ENCODE data around the gene MAS1L.

MAS1L gene

GRCh38 chr6:29495571-29495970 lies 7.8 kb upstream of the MAS1L start:
- DNase-seq (ENCODE audit: low read depth): no peak
- TF ChIP-seq CTCF (conservative IDR thresholded peaks at IDR 0.05; ENCODE audit: low read length): no peak
- H3K4me3 ChIP-seq (ENCODE audit: low read length): no peak overlapping the region

DNA sequence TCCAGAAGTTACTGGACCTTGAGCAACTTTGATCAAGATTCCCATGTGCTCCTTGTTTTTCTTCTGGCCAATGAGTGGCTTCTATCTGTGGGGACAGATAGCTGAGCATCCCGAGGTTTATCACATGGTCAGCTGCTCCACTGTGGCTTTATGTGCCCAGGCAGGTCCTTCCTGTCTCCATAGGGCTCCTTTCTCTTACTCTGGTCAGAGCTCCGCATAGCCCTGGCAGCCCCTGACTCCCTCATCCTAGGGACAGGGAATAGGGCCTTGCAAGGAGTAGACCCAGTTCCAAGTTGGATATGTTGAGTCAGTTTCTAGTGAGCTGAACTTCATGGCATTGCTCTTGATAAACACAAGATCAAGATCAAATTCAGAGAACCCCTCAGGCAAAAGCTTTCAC lies 6.4 kb upstream of the MAS1L start:
- TF ChIP-seq CTCF (conservative IDR thresholded peaks at IDR 0.05; ENCODE audit: low read length): no peak
- H3K4me3 ChIP-seq (ENCODE audit: low read length): no peak overlapping the region
- no peak for DNase-seq (ENCODE audit: low read depth)

DNA sequence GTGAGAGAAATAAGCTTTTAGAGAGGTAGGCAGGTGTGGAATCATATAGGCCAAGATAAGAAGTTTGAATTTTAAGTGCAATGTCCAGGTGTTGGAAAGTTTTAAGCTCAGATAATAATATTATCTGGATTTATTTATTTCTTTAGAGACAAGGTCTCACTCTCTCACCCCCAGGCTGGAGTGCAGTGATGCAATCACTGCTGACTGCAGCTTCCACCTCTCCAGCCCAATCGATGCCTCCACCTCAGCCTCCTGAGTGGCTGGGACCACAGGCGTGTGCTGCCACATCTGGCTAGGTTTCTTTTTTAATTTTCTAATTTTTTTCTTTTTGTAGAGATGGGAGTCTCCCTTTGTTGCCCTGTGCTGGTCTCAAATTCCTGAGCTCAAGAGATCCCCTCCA lies 5.5 kb upstream of the MAS1L start:
- H3K4me3 ChIP-seq (ENCODE audit: low read length): no peak overlapping the region
- TF ChIP-seq CTCF (conservative IDR thresholded peaks at IDR 0.05; ENCODE audit: low read length): no peak
- DNase-seq (ENCODE audit: low read depth): no peak

- no peak for TF ChIP-seq CTCF (conservative IDR thresholded peaks at IDR 0.05; ENCODE audit: low read length)
- H3K4me3 ChIP-seq (ENCODE audit: low read length): no peak overlapping the region
- DNase-seq (ENCODE audit: low read depth): no peak
These were observed 3.8 kb upstream of the MAS1L start for GRCh38 chr6:29491574-29491973.

DNA sequence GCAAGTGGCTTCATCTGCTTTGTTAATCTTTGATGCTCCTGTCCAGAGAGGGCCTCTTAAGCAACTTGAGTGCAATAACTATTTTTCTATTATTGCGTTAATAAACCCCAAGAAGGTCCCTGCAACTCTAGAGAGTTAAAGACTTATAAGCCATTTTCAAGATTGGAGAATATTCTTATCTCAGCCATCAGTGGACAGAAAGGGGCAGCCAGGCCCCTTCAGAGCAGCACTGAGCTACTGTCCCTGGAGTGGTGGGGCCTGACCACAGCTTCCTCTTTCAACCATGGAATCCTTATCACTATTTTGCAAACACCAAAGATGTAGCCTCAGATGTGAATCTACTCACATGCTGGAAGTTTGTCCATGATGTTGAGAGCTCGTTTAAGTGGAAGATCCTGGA lies 2.8 kb upstream of the MAS1L start:
- H3K4me3 ChIP-seq (ENCODE audit: low read length): no peak overlapping the region
- no peak for DNase-seq (ENCODE audit: low read depth)
- TF ChIP-seq CTCF (conservative IDR thresholded peaks at IDR 0.05; ENCODE audit: low read length): no peak

- H3K4me3 ChIP-seq (ENCODE audit: low read length): no peak overlapping the region
- no peak for TF ChIP-seq CTCF (conservative IDR thresholded peaks at IDR 0.05; ENCODE audit: low read length)
- no peak for DNase-seq (ENCODE audit: low read depth)
These were observed 2.3 kb upstream of the MAS1L start for GRCh38 chr6:29490055-29490454.

DNA sequence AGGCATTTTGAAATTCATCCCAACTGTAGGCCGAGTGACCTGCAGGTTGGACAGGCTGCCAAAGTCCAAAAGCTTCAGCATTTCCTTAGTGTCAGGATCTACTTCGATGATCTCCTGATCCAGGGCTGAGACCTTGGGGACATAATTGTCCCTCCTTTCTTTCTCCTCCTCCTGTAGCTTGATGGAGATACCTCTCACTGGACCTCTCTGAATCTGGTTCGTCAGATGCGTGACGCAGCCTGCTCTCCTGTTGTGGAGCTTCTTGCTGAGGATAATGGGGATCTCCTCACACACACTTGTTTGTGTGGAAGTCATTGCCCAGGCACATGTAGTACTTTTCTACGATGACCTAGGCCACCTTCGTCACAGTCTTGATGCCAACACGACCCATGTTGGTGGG lies 1.5 kb upstream of the MAS1L start:
- no peak overlapping the region for H3K4me3 ChIP-seq (ENCODE audit: low read length)
- DNase-seq (ENCODE audit: low read depth): no peak
- no peak for TF ChIP-seq CTCF (conservative IDR thresholded peaks at IDR 0.05; ENCODE audit: low read length)

Measured in AG10803 (cell line).